ENCODE measurements around the gene SRP54. TPM values are rescaled to one million over a fixed set of nuclear protein-coding genes. Genes with fewer than 3 reads are reported as not detected.

The SRP54 gene
- total and polyA plus RNA-seq, 2 of the 8 experiments (the other 6 are each of a cell fraction or from before 2014, with no cell fraction given): 19.7 to 60.0 TPM

GRCh38 chr14:34964977-34965764 lies 17.6 kb upstream of the SRP54 start:
- POLR2A ChIA-PET (ENCODE audit: partially characterized antibody): no interaction called here
- no peak overlapping the region for H3K4me3 ChIP-seq (ENCODE audit: extremely low read depth in 1 of 4, insufficient read depth in 2 of 4, low read depth in 3 of 4, low read length in 4 of 4)
- H2AFZ ChIP-seq (ENCODE audit: low read length): no peak overlapping the region
- no peak overlapping the region for H3K56ac ChIP-seq (replicated peaks; ENCODE audit: insufficient read length, low read depth, low read length)
- no peaks in the 10 kb centered on the region for H3K4me1 ChIP-seq (replicated peaks in 1 of 4; ENCODE audit: control insufficient read depth in 3 of 4, insufficient read depth in 4 of 4, low read length in 3 of 4)
- no peaks in the 10 kb centered on the region for H3K23me2 ChIP-seq (ENCODE audit: low read depth, low read length)
- H2BK12ac ChIP-seq (ENCODE audit: low read depth, low read length): no peak overlapping the region
- H4K91ac ChIP-seq (replicated peaks; ENCODE audit: insufficient read length, low read length): no peak overlapping the region
- FAIRE-seq (no peak), DNase-seq (ENCODE audit: low read depth in 1 of 2, low spot score in 2 of 2) (no peak)
- no peak overlapping the region for H3K14ac ChIP-seq (ENCODE audit: insufficient read length)
- no peak overlapping the region for H2AK5ac ChIP-seq (ENCODE audit: low read depth, low read length)
- no peak overlapping the region for H4K8ac ChIP-seq (ENCODE audit: extremely low read depth, insufficient read depth, low read length)
- no peaks in the 10 kb centered on the region for H3K27me3 ChIP-seq (replicated peaks in 1 of 4; ENCODE audit: control insufficient read depth in 3 of 4, extremely low read depth in 1 of 4, insufficient read depth in 3 of 4, low read length in 3 of 4)
- no peak overlapping the region for H2BK15ac ChIP-seq (ENCODE audit: low read length)
- H3K36me3 ChIP-seq (ENCODE audit: control insufficient read depth in 2 of 4, insufficient read depth in 4 of 4, low read length in 3 of 4): peaks cover 0 to 16% (median 5%) of the 10 kb centered on the region in 4 experiments; a peak in 3 of 8 replicates
- H4K20me1 ChIP-seq (replicated peaks in 1 of 2; ENCODE audit: control insufficient read depth in 1 of 2, insufficient read depth in 2 of 2, low read length in 2 of 2): no peaks in the 10 kb centered on the region
- no peak overlapping the region for H3K27ac ChIP-seq (ENCODE audit: low read depth, low read length)
- 93% methylated on average over 2 of the region's 2 CpGs; no CpG with 5 or more reads in 1 of the 2 experiments for WGBS, 2 experiments (ENCODE audit: extremely low coverage in 1 of 2, insufficient coverage in 1 of 2, insufficient read length in 1 of 2, insufficient replicate concordance in 2 of 2, low coverage in 1 of 2, low lambda C conversion rate in 2 of 2, missing lambda C conversion rate in 1 of 2)
- no peak overlapping the region for H3K23ac ChIP-seq (ENCODE audit: insufficient read length)
- no peak overlapping the region for H4K5ac ChIP-seq (ENCODE audit: insufficient read length, low read depth, low read length)
- no peak overlapping the region for H3K18ac ChIP-seq (ENCODE audit: extremely low read depth, low read length)
- no peak overlapping the region for H3K4me2 ChIP-seq (ENCODE audit: insufficient read depth in 1 of 2, low read depth in 2 of 2, low read length in 2 of 2)
- no peak overlapping the region for H3K4ac ChIP-seq (replicated peaks; ENCODE audit: insufficient read length, low read depth, low read length)
- no peaks in the 10 kb centered on the region for H3K79me1 ChIP-seq (ENCODE audit: low read depth, low read length)
- H2BK120ac ChIP-seq (replicated peaks; ENCODE audit: low read depth, low read length): no peak overlapping the region
- no peaks in the 10 kb centered on the region for H3K79me2 ChIP-seq (ENCODE audit: control insufficient read depth in 1 of 2, insufficient read depth in 2 of 2, low read length in 2 of 2)
- CTCF ChIA-PET (ENCODE audit: partially characterized antibody): interaction anchor here (1.0 kb wide), 1 partner anchor 242 kb away, joined by 4 read pairs; no protein-coding TSS in a partner anchor
- no peak overlapping the region for H2BK5ac ChIP-seq (ENCODE audit: low read depth, low read length)
- no peaks in the 10 kb centered on the region for H3K9me3 ChIP-seq (ENCODE audit: insufficient read depth in 2 of 2, low read depth in 1 of 2, low read length in 1 of 2)
- no peak overlapping the region for H3K9ac ChIP-seq (replicated peaks in 1 of 4; ENCODE audit: extremely low read depth in 1 of 4, low read depth in 3 of 4, low read length in 3 of 4)
- H2BK20ac ChIP-seq (ENCODE audit: low read length): no peak overlapping the region
- TF ChIP-seq RFX5 (IDR thresholded peaks at IDR 0.05; ENCODE audit: borderline replicate concordance, low read depth, low read length): no peak
- no peak for TF ChIP-seq EGR1 (IDR thresholded peaks at IDR 0.05; ENCODE audit: borderline replicate concordance, low read depth, low read length)
- TF ChIP-seq KDM4A (IDR thresholded peaks at IDR 0.05; ENCODE audit: low read depth, low read length, severe bottlenecking): no peak
- no peak for TF ChIP-seq RXRA (IDR thresholded peaks at IDR 0.05; ENCODE audit: insufficient read depth, low read depth, low read length)
- no peak for TF ChIP-seq SP4 (IDR thresholded peaks at IDR 0.05; ENCODE audit: low read length)
- TF ChIP-seq KDM1A (IDR thresholded peaks at IDR 0.05; ENCODE audit: borderline replicate concordance, low read length): no peak
- TF ChIP-seq, protein P1, sequence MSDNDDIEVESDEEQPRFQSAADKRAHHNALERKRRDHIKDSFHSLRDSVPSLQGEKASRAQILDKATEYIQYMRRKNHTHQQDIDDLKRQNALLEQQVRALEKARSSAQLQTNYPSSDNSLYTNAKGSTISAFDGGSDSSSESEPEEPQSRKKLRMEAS (IDR thresholded peaks at IDR 0.05): no peak

Measured in H1 (cell line).